Mesendoderm (in vitro differentiated cells): ENCODE data around the gene TSC2.
"Not testable (repeated sequence)": the region's sequence is repeated elsewhere in the genome, so short reads cannot be mapped to it uniquely, and the experiment has no call there.

Experiments
- DNase-seq: peaks from one replicate; pipeline ENCODE4 v3.0.0; 2013
- H2AK5ac ChIP-seq: 2 replicates; pipeline ENCODE4 v1.6.1; 2013; ENCODE audit warnings: low read length, inconsistent platforms
- H2BK120ac ChIP-seq: 2 replicates; pipeline ENCODE4 v1.6.1; 2013; ENCODE audit warnings: low read depth, mild to moderate bottlenecking, low read length, moderate library complexity, mixed read lengths
- H2BK15ac ChIP-seq: replicated peaks from 2 replicates; pipeline ENCODE4 v1.6.1; 2013; ENCODE audit warnings: low read depth, mild to moderate bottlenecking, moderate library complexity
- H2BK5ac ChIP-seq: 2 replicates; pipeline ENCODE4 v1.6.1; 2013; ENCODE audit warnings: low read length, inconsistent platforms
- H3K18ac ChIP-seq: 2 replicates; pipeline ENCODE4 v1.6.1; 2013; ENCODE audit warnings: mild to moderate bottlenecking, low read length, mixed read lengths
- H3K23ac ChIP-seq: one replicate; pipeline ENCODE4 v1.6.1; 2013; ENCODE audit warnings: low read length
- H3K27ac ChIP-seq: 2 replicates; pipeline ENCODE4 v1.5.1; 2013; ENCODE audit warnings: low read depth, mild to moderate bottlenecking, inconsistent platforms, low read length, moderate library complexity
- H3K27me3 ChIP-seq: 2 replicates; pipeline ENCODE4 v1.6.1; 2013; ENCODE audit warnings: low read length, control low read depth, mild to moderate bottlenecking, inconsistent platforms; ENCODE audit not compliant: insufficient read depth, poor library complexity
- H3K36me3 ChIP-seq: 2 replicates; pipeline ENCODE4 v1.6.1; 2013; ENCODE audit warnings: low read length, inconsistent platforms; ENCODE audit not compliant: control insufficient read depth, insufficient read depth
- H3K4ac ChIP-seq: one replicate; pipeline ENCODE4 v1.6.1; 2013; ENCODE audit warnings: low read depth, mild to moderate bottlenecking, low read length, moderate library complexity
- H3K4me1 ChIP-seq: 2 replicates; pipeline ENCODE4 v1.6.1; 2013; ENCODE audit warnings: low read depth, low read length, inconsistent platforms; ENCODE audit not compliant: control insufficient read depth
- H3K4me2 ChIP-seq: 2 replicates; pipeline ENCODE4 v1.6.1; 2013; ENCODE audit warnings: low read length
- H3K4me3 ChIP-seq: 2 replicates; pipeline ENCODE4 v1.5.1; 2013; ENCODE audit warnings: mild to moderate bottlenecking, low read length
- H3K56ac ChIP-seq: one replicate; pipeline ENCODE4 v1.6.1; 2013; ENCODE audit warnings: low read length
- H3K79me1 ChIP-seq: 2 replicates; pipeline ENCODE4 v1.6.1; 2013; ENCODE audit warnings: low read length, inconsistent platforms
- H3K79me2 ChIP-seq: 2 replicates; pipeline ENCODE4 v1.6.1; 2013; ENCODE audit warnings: mild to moderate bottlenecking, low read length; ENCODE audit not compliant: control insufficient read depth, insufficient read depth
- H3K9ac ChIP-seq: 2 replicates; pipeline ENCODE4 v1.6.1; 2013; ENCODE audit warnings: low read length, inconsistent platforms
- H4K5ac ChIP-seq: one replicate; pipeline ENCODE4 v1.6.1; 2013; ENCODE audit warnings: low read length
- H4K8ac ChIP-seq: one replicate; pipeline ENCODE4 v1.6.1; 2013; ENCODE audit warnings: low read depth, mild to moderate bottlenecking, control low read depth, low read length, moderate library complexity
- WGBS: extraction: QIAGEN DNeasy Blood & Tissue Kit; methylation state at CpG from one replicate; pipeline ENCODE4 v1.1.7; 2013; ENCODE audit warnings: low lambda C conversion rate, missing lambda C conversion rate; ENCODE audit not compliant: insufficient coverage; ENCODE audit errors: extremely low coverage; 5-methylcytosine and 5-hydroxymethylcytosine counted together

TSC2 gene

GRCh38 chr16:2009164-2009711 is 38.5 kb upstream of the TSC2 start:
- peak overlapping the region; percentile 83 for H3K9ac ChIP-seq

GRCh38 chr16:2009791-2010510 is 37.8 kb upstream of the TSC2 start, which contains the start of gene ZNF598:
Gene ZNF598, minus strand, starts transcription at chr16:2009821.
- Histone ChIP-seq H3K4ac (peak within 1 kb of the TSS; percentile 83), H3K56ac (peak within 1 kb of the TSS; percentile 99), H3K79me1 (peaks cover 28% of the 10 kb centered on the region), H4K5ac (peak within 1 kb of the TSS; percentile 91), H4K8ac (no peak within 1 kb of the TSS), H2BK5ac (peak within 1 kb of the TSS; percentile 93), H2BK120ac (no peak within 1 kb of the TSS), H2BK15ac (no peak within 1 kb of the TSS), H3K27ac (peak within 1 kb of the TSS; percentile 20), H3K36me3 (no peaks in the 10 kb centered on the region), H3K18ac (peak within 1 kb of the TSS; percentile 64), H3K4me2 (peak within 1 kb of the TSS; percentile 87), H3K23ac (peak within 1 kb of the TSS; percentile 45), H3K9ac (peak within 1 kb of the TSS; percentile 100), H3K27me3 (no peaks in the 10 kb centered on the region), H3K4me3 (peak within 1 kb of the TSS; percentile 97), H2AK5ac (peak within 1 kb of the TSS; percentile 19), H3K79me2 (peaks cover 39% of the 10 kb centered on the region), H3K4me1 (peaks cover 9% of the 10 kb centered on the region)
- no CpG with 5 or more reads among the region's 52 CpGs for WGBS
- peak; percentile 93 for DNase-seq

More at GRCh38 chr16:2009164-2009711, 38.5 kb upstream of the TSC2 start:
- peak overlapping the region; percentile 72 for H3K4ac ChIP-seq
- no CpG with 5 or more reads among the region's 55 CpGs for WGBS
- no peak overlapping the region for H2AK5ac ChIP-seq
- H4K8ac ChIP-seq, result no peak overlapping the region
- peak overlapping the region; percentile 90 for H3K4me3 ChIP-seq
- no peaks in the 10 kb centered on the region for H3K36me3 ChIP-seq
- no peak for DNase-seq
- H3K79me1 ChIP-seq, result peaks cover 30% of the 10 kb centered on the region
- peak overlapping the region; percentile 20 for H3K27ac ChIP-seq
- H3K18ac ChIP-seq, result peak overlapping the region; percentile 64
- no peak overlapping the region for H4K5ac ChIP-seq
- no peak overlapping the region for H3K23ac ChIP-seq
- peak overlapping the region; percentile 45 for H3K4me2 ChIP-seq
- peaks cover 10% of the 10 kb centered on the region for H3K4me1 ChIP-seq
- H3K79me2 ChIP-seq, result peaks cover 39% of the 10 kb centered on the region
- H2BK5ac ChIP-seq, result no peak overlapping the region
- H3K27me3 ChIP-seq, result no peaks in the 10 kb centered on the region
- H2BK120ac ChIP-seq, result no peak overlapping the region
- peak overlapping the region; percentile 96 for H3K56ac ChIP-seq
- H2BK15ac ChIP-seq, result no peak overlapping the region

GRCh38 chr16:2011726-2012125 is 36.1 kb upstream of the TSC2 start:
- H4K5ac ChIP-seq, H3K4me1 ChIP-seq, H2BK5ac ChIP-seq, H3K9ac ChIP-seq, H3K4me2 ChIP-seq, H2BK120ac ChIP-seq, H2AK5ac ChIP-seq, H3K23ac ChIP-seq, H4K8ac ChIP-seq, H3K18ac ChIP-seq, H3K4ac ChIP-seq, DNase-seq, H3K56ac ChIP-seq, H2BK15ac ChIP-seq, H3K27ac ChIP-seq, H3K27me3 ChIP-seq, H3K4me3 ChIP-seq, H3K36me3 ChIP-seq: not testable (repeated sequence)
- peaks cover 27% of the 10 kb centered on the region for H3K79me2 ChIP-seq
- no CpG with 5 or more reads among the region's 9 CpGs for WGBS
- peaks cover 15% of the 10 kb centered on the region for H3K79me1 ChIP-seq

GRCh38 chr16:2013527-2013926 is 34.3 kb upstream of the TSC2 start:
- Histone ChIP-seq H2BK120ac (no peak overlapping the region), H3K56ac (no peak overlapping the region), H4K5ac (no peak overlapping the region), H3K23ac (no peak overlapping the region), H3K4ac (no peak overlapping the region), H3K4me2 (no peak overlapping the region), H2AK5ac (no peak overlapping the region), H3K4me3 (no peak overlapping the region), H3K9ac (no peak overlapping the region), H3K79me1 (peaks cover 5% of the 10 kb centered on the region), H2BK5ac (no peak overlapping the region), H3K27ac (no peak overlapping the region), H3K27me3 (no peaks in the 10 kb centered on the region), H3K79me2 (peaks cover 9% of the 10 kb centered on the region), H3K36me3 (no peaks in the 10 kb centered on the region), H4K8ac (no peak overlapping the region), H3K4me1 (peaks cover 4% of the 10 kb centered on the region), H2BK15ac (no peak overlapping the region), H3K18ac (no peak overlapping the region)
- DNase-seq, result no peak
- no CpG with 5 or more reads among the region's 15 CpGs for WGBS

GRCh38 chr16:2015117-2015946 is 32.5 kb upstream of the TSC2 start:
- Histone ChIP-seq H3K4me3 (no peak overlapping the region), H3K4ac (no peak overlapping the region), H3K56ac (no peak overlapping the region), H3K4me1 (peaks cover 2% of the 10 kb centered on the region), H3K9ac (no peak overlapping the region), H3K27me3 (peaks cover 9% of the 10 kb centered on the region), H3K79me1 (peaks cover 2% of the 10 kb centered on the region), H4K8ac (no peak overlapping the region), H3K27ac (no peak overlapping the region), H3K4me2 (no peak overlapping the region), H3K79me2 (no peaks in the 10 kb centered on the region), H4K5ac (no peak overlapping the region), H3K36me3 (no peaks in the 10 kb centered on the region), H3K18ac (no peak overlapping the region), H2BK15ac (no peak overlapping the region), H2AK5ac (no peak overlapping the region), H2BK5ac (no peak overlapping the region), H2BK120ac (no peak overlapping the region), H3K23ac (no peak overlapping the region)
- no CpG with 5 or more reads among the region's 24 CpGs for WGBS
- DNase-seq, result no peak
